ENCODE results near the gene ABLIM2. TPM values are rescaled to one million over a fixed set of nuclear protein-coding genes. Genes with fewer than 3 reads are reported as not detected.
A peak's percentile ranks its signal among the peaks of the same experiment; 100 is the strongest.

Gene ABLIM2
- total and polyA plus RNA-seq, 2 of the 13 experiments (the other 11 are each of a cell fraction or from before 2014, with no cell fraction given): 0.20 to 0.37 TPM

DNA sequence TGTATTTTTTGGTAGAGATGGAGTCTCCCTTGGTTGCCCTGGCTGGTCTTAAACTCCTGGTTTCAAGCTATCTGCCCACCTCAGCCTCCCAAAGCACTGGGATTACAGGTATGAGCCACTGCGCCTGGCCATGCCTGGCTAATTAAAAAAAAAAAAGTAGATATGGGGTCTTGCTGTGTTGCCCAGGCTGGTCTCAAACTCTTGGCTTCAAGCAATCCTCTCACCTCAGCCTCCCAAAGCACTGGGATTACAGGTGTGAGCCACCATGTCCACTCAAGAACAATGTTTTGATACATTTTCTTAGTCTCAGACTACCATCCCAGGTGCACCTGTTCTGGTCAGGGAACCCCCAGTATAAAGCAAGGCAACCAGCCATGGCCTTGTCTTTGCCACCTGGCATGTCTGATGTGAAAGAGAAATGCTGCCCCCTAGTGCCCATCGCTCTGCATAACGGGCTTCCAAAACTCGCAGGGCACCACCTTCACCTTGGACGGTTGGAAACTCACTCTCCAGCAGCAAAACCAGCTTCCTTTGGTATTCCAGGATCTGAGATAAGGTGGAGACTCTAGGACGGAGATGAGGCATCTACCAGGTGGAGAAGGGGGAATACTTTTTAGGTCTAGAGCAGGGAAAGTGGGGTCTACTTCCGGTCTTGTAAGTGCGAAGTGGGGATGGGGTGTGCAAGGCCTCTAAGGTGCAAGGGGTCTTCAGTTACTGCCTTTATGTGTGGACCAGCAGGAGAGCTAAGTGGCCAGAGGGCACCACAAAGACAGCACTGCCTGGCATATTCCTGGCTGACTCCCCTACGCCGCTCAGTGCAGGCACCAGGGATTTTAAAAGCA is 171.2 kb downstream of the ABLIM2 start (continued):
- peak; percentile 41; the same call in 1 of the 2 replicates for TF ChIP-seq KDM2A (CRISPR knock-in tag; IDR thresholded peaks at IDR 0.05; ENCODE audit: borderline replicate concordance, low read depth)
- TF ChIP-seq, protein P1, sequence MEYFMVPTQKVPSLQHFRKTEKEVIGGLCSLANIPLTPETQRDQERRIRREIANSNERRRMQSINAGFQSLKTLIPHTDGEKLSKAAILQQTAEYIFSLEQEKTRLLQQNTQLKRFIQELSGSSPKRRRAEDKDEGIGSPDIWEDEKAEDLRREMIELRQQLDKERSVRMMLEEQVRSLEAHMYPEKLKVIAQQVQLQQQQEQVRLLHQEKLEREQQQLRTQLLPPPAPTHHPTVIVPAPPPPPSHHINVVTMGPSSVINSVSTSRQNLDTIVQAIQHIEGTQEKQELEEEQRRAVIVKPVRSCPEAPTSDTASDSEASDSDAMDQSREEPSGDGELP (IDR thresholded peaks at IDR 0.05; ENCODE audit: borderline replicate concordance, low read depth): peak; percentile 7; the same call in 1 of the 2 replicates
- peak; percentile 29; the same call in 1 of the 2 replicates for TF ChIP-seq SALL1 (CRISPR knock-in tag; IDR thresholded peaks at IDR 0.05)
- peak; percentile 72; the same call in 1 of the 2 replicates for TF ChIP-seq ZNF572 (CRISPR knock-in tag; IDR thresholded peaks at IDR 0.05)
- TF ChIP-seq PRMT3 (CRISPR knock-in tag; IDR thresholded peaks at IDR 0.05; ENCODE audit: borderline replicate concordance, low read depth): 0 out of 2 replicates have a peak, but pooled peaks have one; percentile 9
- TF ChIP-seq, protein P2, sequence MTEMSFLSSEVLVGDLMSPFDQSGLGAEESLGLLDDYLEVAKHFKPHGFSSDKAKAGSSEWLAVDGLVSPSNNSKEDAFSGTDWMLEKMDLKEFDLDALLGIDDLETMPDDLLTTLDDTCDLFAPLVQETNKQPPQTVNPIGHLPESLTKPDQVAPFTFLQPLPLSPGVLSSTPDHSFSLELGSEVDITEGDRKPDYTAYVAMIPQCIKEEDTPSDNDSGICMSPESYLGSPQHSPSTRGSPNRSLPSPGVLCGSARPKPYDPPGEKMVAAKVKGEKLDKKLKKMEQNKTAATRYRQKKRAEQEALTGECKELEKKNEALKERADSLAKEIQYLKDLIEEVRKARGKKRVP (CRISPR knock-in tag; IDR thresholded peaks at IDR 0.05): 0 out of 4 replicates have a peak, but pooled peaks of 1 of the 2 experiments have one; percentile 18
- TF ChIP-seq MAZ (IDR thresholded peaks at IDR 0.05; ENCODE audit: borderline replicate concordance, low read depth, low read length): no peak
- TF ChIP-seq MAZ (CRISPR knock-in tag; IDR thresholded peaks at IDR 0.05; ENCODE audit: low read depth): 0 out of 2 replicates have a peak, but pooled peaks have one; percentile 21
- peak; percentile 86 for TF ChIP-seq RAD21 (CRISPR knock-in tag; IDR thresholded peaks at IDR 0.05)
- peak; percentile 97 for TF ChIP-seq ZNF121 (CRISPR knock-in tag; IDR thresholded peaks at IDR 0.05)

All from HepG2 (cell line).